Measurements from ENCODE around the gene ARHGEF37. TPM values are rescaled to one million over a fixed set of nuclear protein-coding genes. Genes with fewer than 3 reads are reported as not detected.

ARHGEF37 gene
- total RNA-seq, 1 donor from 2014 or later: 2.3 TPM

DNA sequence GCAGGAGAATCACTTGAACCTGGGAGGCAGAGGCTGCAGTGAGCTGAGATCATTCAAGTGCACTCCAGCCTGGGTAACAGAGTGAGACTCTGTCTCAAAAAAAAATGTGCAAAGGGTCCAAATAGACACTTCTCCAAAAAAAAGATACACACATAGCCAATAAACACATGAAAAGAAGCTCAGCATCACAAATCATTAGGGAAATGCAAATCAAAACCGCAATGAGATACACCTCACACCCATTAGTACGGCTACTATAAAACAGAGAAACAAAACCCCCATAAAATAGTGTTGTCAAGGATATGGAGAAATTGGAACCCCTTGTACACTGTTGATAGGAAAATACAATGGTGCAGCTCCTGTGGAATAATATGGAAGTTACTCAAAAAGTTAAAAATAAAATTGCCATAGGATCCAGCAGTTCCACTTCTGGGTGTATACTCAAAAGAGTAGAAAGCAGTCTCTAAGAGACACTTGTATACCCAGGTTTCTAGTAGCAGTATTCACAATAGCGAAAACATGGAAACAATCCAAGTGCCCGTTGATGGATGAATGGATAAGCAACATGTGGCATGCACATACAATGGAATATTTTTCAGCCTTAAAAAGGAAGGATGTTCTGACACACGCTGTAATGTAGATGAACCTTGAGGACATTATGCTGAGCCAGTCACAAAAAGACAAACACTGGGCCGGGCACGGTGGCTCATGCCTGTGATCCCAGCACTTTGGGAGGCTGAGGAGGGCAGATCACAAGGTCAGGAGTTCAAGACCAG, 91.6 kb downstream of the ARHGEF37 start:
- peaks cover 15% of the 10 kb centered on the region for H3K27me3 Mint-ChIP-seq (ENCODE audit: low read depth)
- no peak overlapping the region for H3K27ac Mint-ChIP-seq (ENCODE audit: unreplicated experiment)
- H3K36me3 Mint-ChIP-seq (ENCODE audit: low read depth): peaks cover 3% of the 10 kb centered on the region
- no peaks in the 10 kb centered on the region for H3K4me1 Mint-ChIP-seq
- H3K9me3 Mint-ChIP-seq: no peaks in the 10 kb centered on the region
- TF ChIP-seq, protein P1, sequence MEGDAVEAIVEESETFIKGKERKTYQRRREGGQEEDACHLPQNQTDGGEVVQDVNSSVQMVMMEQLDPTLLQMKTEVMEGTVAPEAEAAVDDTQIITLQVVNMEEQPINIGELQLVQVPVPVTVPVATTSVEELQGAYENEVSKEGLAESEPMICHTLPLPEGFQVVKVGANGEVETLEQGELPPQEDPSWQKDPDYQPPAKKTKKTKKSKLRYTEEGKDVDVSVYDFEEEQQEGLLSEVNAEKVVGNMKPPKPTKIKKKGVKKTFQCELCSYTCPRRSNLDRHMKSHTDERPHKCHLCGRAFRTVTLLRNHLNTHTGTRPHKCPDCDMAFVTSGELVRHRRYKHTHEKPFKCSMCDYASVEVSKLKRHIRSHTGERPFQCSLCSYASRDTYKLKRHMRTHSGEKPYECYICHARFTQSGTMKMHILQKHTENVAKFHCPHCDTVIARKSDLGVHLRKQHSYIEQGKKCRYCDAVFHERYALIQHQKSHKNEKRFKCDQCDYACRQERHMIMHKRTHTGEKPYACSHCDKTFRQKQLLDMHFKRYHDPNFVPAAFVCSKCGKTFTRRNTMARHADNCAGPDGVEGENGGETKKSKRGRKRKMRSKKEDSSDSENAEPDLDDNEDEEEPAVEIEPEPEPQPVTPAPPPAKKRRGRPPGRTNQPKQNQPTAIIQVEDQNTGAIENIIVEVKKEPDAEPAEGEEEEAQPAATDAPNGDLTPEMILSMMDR (conservative IDR thresholded peaks at IDR 0.05): no peak
- no peak for DNase-seq (ENCODE audit: low read depth, low spot score)
- no peak overlapping the region for H3K4me3 Mint-ChIP-seq

DNA sequence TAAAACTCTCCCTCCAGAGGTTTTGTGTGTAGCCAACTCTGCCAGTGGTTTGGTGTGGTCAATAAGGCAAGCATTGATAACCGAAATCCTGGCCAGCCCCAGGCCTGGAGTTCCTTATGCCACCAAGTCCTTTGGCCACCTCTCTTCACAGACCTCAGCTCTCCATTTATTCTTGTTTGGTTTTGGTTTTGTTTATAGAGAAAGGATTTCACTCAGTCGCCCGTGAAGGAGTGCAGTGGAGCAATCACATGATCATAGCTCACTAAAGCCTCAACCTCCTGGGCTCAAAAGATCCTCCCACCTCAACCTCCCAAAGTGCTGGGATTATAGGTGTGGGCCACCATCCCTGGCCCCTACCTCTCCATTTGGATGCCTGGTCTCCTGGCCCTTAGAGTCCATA, 93.4 kb downstream of the ARHGEF37 start:
- H3K36me3 Mint-ChIP-seq (ENCODE audit: low read depth): peaks cover 3% of the 10 kb centered on the region
- TF ChIP-seq, protein P1 (conservative IDR thresholded peaks at IDR 0.05): no peak
- no peaks in the 10 kb centered on the region for H3K4me1 Mint-ChIP-seq
- no peaks in the 10 kb centered on the region for H3K9me3 Mint-ChIP-seq
- DNase-seq (ENCODE audit: low read depth, low spot score): no peak
- no peak overlapping the region for H3K27ac Mint-ChIP-seq (ENCODE audit: unreplicated experiment)
- no peak overlapping the region for H3K4me3 Mint-ChIP-seq
- peaks cover 15% of the 10 kb centered on the region for H3K27me3 Mint-ChIP-seq (ENCODE audit: low read depth)

DNA sequence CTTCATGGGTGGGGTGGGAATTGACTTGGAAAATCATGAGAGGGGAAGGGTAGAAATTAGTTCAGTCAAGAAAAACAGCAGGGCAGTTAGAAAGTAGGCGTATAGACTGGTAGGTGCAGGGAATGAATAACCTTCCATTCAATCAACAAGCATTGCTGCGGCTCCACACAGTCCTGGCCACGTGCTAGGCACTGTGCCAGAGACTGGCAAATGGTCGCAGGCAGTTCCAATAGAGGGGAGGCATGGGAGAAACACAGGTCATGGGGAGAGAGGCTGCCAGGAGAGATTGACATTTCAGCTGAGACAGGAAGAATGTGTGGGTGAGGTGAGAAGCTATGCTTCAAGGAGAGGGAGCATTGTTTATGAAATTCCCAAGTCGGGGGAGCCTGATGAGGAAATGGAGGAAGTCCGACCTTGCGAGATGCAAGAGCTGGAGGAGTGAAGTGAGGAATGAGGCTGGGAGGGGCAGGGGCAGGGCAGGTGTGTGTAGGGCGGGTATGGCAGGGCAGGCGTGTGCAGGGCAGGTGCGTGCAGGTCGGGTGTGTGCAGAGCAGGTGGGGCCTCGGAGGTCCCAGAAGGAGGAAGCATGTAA, 94.4 kb downstream of the ARHGEF37 start:
- H3K4me1 Mint-ChIP-seq: no peaks in the 10 kb centered on the region
- H3K36me3 Mint-ChIP-seq (ENCODE audit: low read depth): peaks cover 3% of the 10 kb centered on the region
- H3K27me3 Mint-ChIP-seq (ENCODE audit: low read depth): peaks cover 15% of the 10 kb centered on the region
- no peak for DNase-seq (ENCODE audit: low read depth, low spot score)
- H3K27ac Mint-ChIP-seq (ENCODE audit: unreplicated experiment): no peak overlapping the region
- TF ChIP-seq, protein P1 (conservative IDR thresholded peaks at IDR 0.05): no peak
- H3K9me3 Mint-ChIP-seq: no peaks in the 10 kb centered on the region
- no peak overlapping the region for H3K4me3 Mint-ChIP-seq

DNA sequence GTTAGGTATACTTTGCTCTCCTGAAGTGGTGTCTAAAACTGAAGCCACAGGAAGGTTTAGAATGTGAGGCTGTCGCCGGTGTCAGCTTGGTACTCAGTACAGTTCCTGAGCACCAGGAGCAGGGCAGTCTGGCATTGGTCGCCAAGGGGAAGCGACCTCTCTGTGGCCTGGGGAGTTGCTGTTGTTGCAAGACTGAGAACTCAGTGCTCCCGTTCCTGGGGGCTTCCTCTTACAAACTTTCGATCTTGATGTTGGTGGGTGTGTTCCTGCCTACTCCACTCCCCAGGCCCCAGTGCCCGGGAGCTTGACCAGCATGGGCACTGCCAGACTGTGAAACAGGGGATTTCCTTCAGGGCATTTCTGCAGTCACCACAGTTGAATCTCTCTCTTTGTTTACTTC, 96.4 kb downstream of the ARHGEF37 start:
- Mint-ChIP-seq H3K9me3 (no peaks in the 10 kb centered on the region), H3K4me3 (no peak overlapping the region), H3K27me3 (ENCODE audit: low read depth) (peaks cover 19% of the 10 kb centered on the region), H3K27ac (ENCODE audit: unreplicated experiment) (no peak overlapping the region), H3K36me3 (ENCODE audit: low read depth) (no peaks in the 10 kb centered on the region), H3K4me1 (no peaks in the 10 kb centered on the region)
- TF ChIP-seq, protein P1 (conservative IDR thresholded peaks at IDR 0.05): no peak
- no peak for DNase-seq (ENCODE audit: low read depth, low spot score)

DNA sequence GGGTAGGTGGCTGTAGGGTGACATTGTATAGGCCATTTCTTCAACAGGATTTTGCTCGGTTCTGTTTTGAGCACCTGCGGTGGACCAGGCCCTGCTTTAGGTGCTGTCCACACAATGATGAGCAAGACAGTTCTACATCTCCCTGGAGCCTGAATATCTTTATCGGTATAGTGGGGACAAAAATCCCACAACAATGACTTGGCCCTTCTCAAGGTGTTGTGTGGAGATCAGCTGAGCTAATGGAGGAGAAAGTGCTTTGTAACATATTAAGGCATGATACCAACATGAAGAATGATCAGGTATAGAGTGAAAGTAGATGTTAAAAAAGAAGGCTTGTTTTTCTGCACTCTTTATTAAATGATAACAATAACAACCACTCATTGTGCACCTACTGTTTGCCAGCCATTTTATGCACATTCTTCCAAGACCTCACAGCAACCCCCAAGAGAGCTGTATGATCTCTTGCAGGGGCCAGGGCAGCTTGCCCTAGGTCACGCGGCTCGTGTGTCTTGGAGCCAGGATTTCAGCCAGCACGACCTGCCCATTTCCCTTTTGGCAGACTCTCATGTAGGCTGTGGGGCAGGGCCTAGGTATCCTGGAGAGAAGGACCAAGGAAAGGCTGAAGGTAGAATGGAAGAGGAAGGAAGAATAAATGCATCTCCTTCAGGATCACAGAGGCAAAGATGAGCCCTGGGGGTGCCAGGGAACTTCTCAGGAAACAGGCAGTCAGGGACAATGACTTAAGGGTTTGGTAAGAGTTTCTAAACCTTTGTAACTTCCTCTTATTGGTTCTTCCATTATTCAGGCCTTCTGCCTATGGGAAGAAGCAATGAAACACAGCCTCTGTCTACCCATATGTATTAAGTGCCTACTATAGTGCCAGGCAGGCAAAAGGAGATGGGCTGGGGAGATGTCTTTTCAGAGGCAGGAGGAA, 98.8 kb downstream of the ARHGEF37 start:
- Mint-ChIP-seq H3K9me3 (no peaks in the 10 kb centered on the region), H3K27ac (ENCODE audit: unreplicated experiment) (no peak overlapping the region), H3K4me3 (no peak overlapping the region), H3K27me3 (ENCODE audit: low read depth) (peaks cover 21% of the 10 kb centered on the region), H3K4me1 (no peaks in the 10 kb centered on the region), H3K36me3 (ENCODE audit: low read depth) (no peaks in the 10 kb centered on the region)
- TF ChIP-seq, protein P1 (conservative IDR thresholded peaks at IDR 0.05): no peak
- no peak for DNase-seq (ENCODE audit: low read depth, low spot score)
